ENCODE results near the gene METTL22.

Gene METTL22

GRCh38 chr16:8630255-8630953 is 8.9 kb downstream of the METTL22 start:
- TF ChIP-seq, protein P1, sequence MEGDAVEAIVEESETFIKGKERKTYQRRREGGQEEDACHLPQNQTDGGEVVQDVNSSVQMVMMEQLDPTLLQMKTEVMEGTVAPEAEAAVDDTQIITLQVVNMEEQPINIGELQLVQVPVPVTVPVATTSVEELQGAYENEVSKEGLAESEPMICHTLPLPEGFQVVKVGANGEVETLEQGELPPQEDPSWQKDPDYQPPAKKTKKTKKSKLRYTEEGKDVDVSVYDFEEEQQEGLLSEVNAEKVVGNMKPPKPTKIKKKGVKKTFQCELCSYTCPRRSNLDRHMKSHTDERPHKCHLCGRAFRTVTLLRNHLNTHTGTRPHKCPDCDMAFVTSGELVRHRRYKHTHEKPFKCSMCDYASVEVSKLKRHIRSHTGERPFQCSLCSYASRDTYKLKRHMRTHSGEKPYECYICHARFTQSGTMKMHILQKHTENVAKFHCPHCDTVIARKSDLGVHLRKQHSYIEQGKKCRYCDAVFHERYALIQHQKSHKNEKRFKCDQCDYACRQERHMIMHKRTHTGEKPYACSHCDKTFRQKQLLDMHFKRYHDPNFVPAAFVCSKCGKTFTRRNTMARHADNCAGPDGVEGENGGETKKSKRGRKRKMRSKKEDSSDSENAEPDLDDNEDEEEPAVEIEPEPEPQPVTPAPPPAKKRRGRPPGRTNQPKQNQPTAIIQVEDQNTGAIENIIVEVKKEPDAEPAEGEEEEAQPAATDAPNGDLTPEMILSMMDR (IDR thresholded peaks at IDR 0.05; ENCODE audit: control insufficient read depth, extremely low read depth, insufficient read depth), result no peak
- DNase-seq (ENCODE audit: low read depth), result no peak
- no peak overlapping the region for H3K4me3 ChIP-seq (ENCODE audit: low read depth, low read length)

- no peak overlapping the region for H3K4me3 ChIP-seq (ENCODE audit: low read depth, low read length)
- TF ChIP-seq, protein P1 (IDR thresholded peaks at IDR 0.05; ENCODE audit: control insufficient read depth, extremely low read depth, insufficient read depth), result no peak
- DNase-seq (ENCODE audit: low read depth), result no peak
Measured at GRCh38 chr16:8631373-8631772, 9.9 kb downstream of the METTL22 start.

- DNase-seq (ENCODE audit: low read depth), result no peak
- TF ChIP-seq, protein P1 (IDR thresholded peaks at IDR 0.05; ENCODE audit: control insufficient read depth, extremely low read depth, insufficient read depth), result no peak
- H3K4me3 ChIP-seq (ENCODE audit: low read depth, low read length), result no peak overlapping the region
Measured at GRCh38 chr16:8631818-8632465, 10.4 kb downstream of the METTL22 start.

DNA sequence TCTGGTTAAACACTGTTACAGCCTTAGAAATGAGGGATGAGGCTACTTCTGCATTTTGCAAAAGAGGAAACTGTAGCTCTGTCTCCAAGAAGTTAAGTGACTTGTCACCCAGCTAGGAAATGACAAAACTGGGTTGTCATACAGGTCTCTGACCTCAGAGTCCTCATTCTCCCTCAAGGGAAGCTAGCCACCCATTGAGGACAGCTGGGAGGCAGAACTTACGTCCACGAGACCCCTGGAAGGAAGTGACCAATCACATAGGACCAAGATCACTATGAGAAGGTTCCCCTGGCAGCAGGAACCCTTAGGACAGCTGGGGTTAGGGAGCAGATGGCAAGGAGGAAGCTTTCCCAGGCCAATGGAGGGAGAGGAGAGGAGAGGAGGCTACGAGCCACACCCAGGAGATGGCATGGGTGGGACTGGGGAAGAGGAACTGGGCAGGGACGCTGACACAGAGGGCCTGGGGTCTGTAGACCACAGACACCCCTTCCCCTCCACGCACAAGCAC is 11.2 kb downstream of the METTL22 start:
- DNase-seq (ENCODE audit: low read depth), result no peak
- no peak overlapping the region for H3K4me3 ChIP-seq (ENCODE audit: low read depth, low read length)
- TF ChIP-seq, protein P1 (IDR thresholded peaks at IDR 0.05; ENCODE audit: control insufficient read depth, extremely low read depth, insufficient read depth), result no peak

DNA sequence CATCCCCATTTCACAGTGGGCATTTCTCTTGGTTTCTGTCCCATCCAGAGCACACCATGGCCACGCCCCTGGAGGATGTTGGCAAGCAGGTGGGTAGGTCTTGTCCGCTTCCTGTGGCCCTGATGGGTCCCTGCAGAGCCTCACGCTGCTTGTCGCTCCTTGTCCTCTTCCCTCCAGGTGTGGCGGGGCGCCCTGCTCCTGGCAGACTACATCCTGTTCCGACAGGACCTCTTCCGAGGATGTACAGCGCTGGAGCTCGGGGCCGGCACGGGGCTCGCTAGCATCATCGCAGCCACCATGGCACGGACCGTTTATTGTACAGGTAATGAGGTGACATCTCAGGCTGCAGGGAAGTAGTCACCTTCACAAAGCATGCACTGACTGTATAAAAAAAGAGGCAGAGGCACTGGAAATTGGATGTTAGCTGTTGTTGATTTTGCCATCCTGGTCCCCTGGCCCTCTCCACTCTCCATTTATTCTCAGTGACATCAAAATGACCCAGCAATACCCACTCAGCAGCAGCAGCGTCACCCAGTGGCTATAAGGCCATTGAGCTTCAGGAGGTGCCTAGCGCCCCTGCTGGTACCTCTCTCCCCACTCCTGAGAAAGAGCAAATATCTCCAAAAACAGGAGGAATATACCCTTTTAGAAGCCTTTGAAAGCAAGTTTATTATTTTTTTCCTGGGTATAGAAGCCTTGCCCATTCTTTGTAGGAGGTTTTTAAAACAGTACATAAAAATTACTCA is 13.7 kb downstream of the METTL22 start:
- TF ChIP-seq, protein P1 (IDR thresholded peaks at IDR 0.05; ENCODE audit: control insufficient read depth, extremely low read depth, insufficient read depth), result peak; percentile 50
- no peak overlapping the region for H3K4me3 ChIP-seq (ENCODE audit: low read depth, low read length)
- no peak for DNase-seq (ENCODE audit: low read depth)

DNA sequence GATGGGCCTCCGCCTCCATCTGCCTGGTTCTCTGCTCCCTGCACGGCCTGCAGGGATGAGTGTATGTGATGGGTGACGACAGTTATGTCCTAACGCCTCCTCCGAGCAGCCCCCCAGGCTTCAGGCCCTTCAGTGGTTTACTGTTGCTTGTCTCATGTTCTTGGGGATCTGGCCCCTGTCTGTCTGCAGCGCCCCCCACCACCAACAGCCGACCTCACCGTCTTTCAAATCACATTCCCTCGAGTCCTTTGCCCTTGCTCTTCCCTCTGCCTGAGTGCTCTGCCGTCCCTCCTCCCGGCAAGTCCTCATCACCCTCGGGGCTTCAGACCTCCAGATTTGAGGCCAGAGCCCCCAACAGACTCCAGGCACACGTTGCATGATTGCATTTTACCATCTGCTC is 18.2 kb downstream of the METTL22 start:
- TF ChIP-seq, protein P1 (IDR thresholded peaks at IDR 0.05; ENCODE audit: control insufficient read depth, extremely low read depth, insufficient read depth), result no peak
- DNase-seq (ENCODE audit: low read depth), result no peak
- H3K4me3 ChIP-seq (ENCODE audit: low read depth, low read length), result no peak overlapping the region

Measured in LNCaP clone FGC (cell line).